CD4-positive, alpha-beta T cell (primary cell): ENCODE measurements around the gene SETD6. TPM values are rescaled to one million over a fixed set of nuclear protein-coding genes. Genes with fewer than 3 reads are reported as not detected.

Experiments used
- ATAC-seq: fragments of 200-7000 bp; cut with Tn5 transposase; one replicate; pipeline ENCODE4 v1.10.0; 2022; ENCODE audit warnings: mild to moderate bottlenecking; ENCODE audit not compliant: poor library complexity
- CTCF ChIA-PET: fragments of 350-600 bp; sonication (Branson Sonifier 250); formaldehyde crosslinking; loops from one replicate; lab custom pipeline; 2021; ENCODE audit warnings: antibody characterized with exemption, inconsistent platforms; lab: Charles Lee
- POLR2A ChIA-PET: fragments of 350-600 bp; sonication (Branson Sonifier 250); formaldehyde crosslinking; loops from one replicate; lab custom pipeline; 2021; ENCODE audit warnings: antibody characterized with exemption, inconsistent platforms; lab: Charles Lee
- DNase-seq, 14 experiments: peaks; one replicate each; pipeline ENCODE4 v3.0.0-alpha.2; 2013 to 2020; ENCODE audit warnings: mixed read lengths in 2 of 14
- H3K27ac ChIP-seq, 2 donors: one replicate each; pipeline versions ENCODE4 v1.5.1 to v1.7.0; 2013; ENCODE audit warnings: low read length in 2 of 2, low read depth in 1 of 2, mild to moderate bottlenecking in 1 of 2
- H3K27me3 ChIP-seq, 2 experiments: 1 replicate in 1 of 2; 2 replicates in 1 of 2; pipeline versions ENCODE4 v1.6.1 to v1.7.0; 2013; ENCODE audit warnings: low read length in 2 of 2, control low read depth in 1 of 2, mild to moderate bottlenecking in 1 of 2, moderate library complexity in 1 of 2; ENCODE audit not compliant: insufficient read depth in 2 of 2, control insufficient read depth in 1 of 2
- H3K36me3 ChIP-seq: one replicate; pipeline ENCODE4 v1.6.1; 2013; ENCODE audit warnings: low read length, control low read depth; ENCODE audit not compliant: insufficient read depth
- H3K4me1 ChIP-seq: one replicate; pipeline ENCODE4 v1.6.1; 2013; ENCODE audit warnings: low read length, control low read depth; ENCODE audit not compliant: insufficient read depth
- H3K4me3 ChIP-seq: one replicate; pipeline ENCODE4 v1.5.1; 2013; ENCODE audit warnings: mild to moderate bottlenecking, low read length, moderate library complexity
- H3K9me3 ChIP-seq, 2 experiments: 1 replicate in 1 of 2; 2 replicates in 1 of 2; pipeline versions ENCODE4 v1.6.1 to v1.7.0; 2013; ENCODE audit warnings: low read length in 2 of 2, mild to moderate bottlenecking in 2 of 2, control low read depth in 1 of 2, moderate library complexity in 1 of 2; ENCODE audit not compliant: control insufficient read depth in 1 of 2, insufficient read depth in 1 of 2
- H3K27ac Mint-ChIP-seq: one replicate; pipeline ENCODE4 v1.8.0; 2020; ENCODE audit warnings: mixed read lengths
- H3K27me3 Mint-ChIP-seq: one replicate; pipeline ENCODE4 v1.8.0; 2021; ENCODE audit warnings: mixed read lengths
- H3K36me3 Mint-ChIP-seq: one replicate; pipeline ENCODE4 v1.8.0; 2021; ENCODE audit warnings: low read depth, mixed read lengths
- H3K4me1 Mint-ChIP-seq: one replicate; pipeline ENCODE4 v1.8.0; 2021; ENCODE audit warnings: low read depth, mixed read lengths
- H3K4me3 Mint-ChIP-seq: one replicate; pipeline ENCODE4 v1.8.0; 2020; ENCODE audit warnings: mild to moderate bottlenecking, mixed read lengths
- H3K9me3 Mint-ChIP-seq: one replicate; pipeline ENCODE4 v1.8.0; 2020; ENCODE audit warnings: mixed read lengths
- CTCF ChIP-seq: fragments of 200-600 bp; IDR thresholded peaks from one replicate; pipeline ENCODE4 v1.8.0; 2022; ENCODE audit warnings: antibody characterized with exemption, mild to moderate bottlenecking
- intact Hi-C, 2 experiments: fragments of 100-400 bp; cut with DNase I in 1 of 2; cut with micrococcal nuclease in 1 of 2; formaldehyde crosslinking; loops; one replicate each; pipeline versions ENCODE4 v1.15.1 to v1.9.0; 2023 to 2025; cut with DNase I, micrococcal nuclease
- total RNA-seq, 174 experiments: library from RNA in 2 of 174; stranded (reverse) in 2 of 174; gene quantifications; one replicate each; pipeline ENCODE4 v1.2.3 and lab custom pipeline; 2021 to 2026

Gene SETD6
- total RNA-seq, 2 experiments from 2014 or later = 21.9 to 25.5 TPM

GRCh38 chr16:58537124-58537906 lies 22.0 kb downstream of the SETD6 start:
- no peak overlapping the region for H3K27ac ChIP-seq
- POLR2A ChIA-PET = interaction anchor here (0.7 kb wide), 1 partner anchor 90 kb away, joined by 3 read pairs; no protein-coding TSS in a partner anchor
- H3K27ac Mint-ChIP-seq = no peak overlapping the region

DNA sequence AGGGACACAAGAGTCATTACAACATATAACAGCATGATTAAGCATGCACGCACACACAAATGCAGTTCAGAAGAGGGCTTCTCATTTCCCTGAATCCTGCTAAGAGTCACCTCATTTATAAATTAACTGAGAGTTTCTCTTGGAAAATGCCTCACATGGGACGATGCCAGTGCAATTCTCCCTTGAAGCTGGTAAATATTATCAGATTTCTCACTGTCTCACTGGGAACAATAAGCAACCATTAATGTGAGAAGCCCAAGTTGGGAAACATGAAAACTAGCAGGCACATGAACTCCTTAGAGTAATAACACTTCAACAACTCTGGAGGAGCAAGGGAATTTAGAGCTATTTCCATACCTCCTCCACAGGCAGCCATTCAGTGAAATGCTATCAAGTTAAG lies 26.4 kb downstream of the SETD6 start:
- no peak for DNase-seq
- Mint-ChIP-seq H3K27me3 (no peaks in the 10 kb centered on the region), H3K36me3 (peaks cover 96% of the 10 kb centered on the region), H3K4me3 (no peak overlapping the region), H3K4me1 (no peaks in the 10 kb centered on the region), H3K9me3 (no peaks in the 10 kb centered on the region), H3K27ac (no peak overlapping the region)
- Histone ChIP-seq H3K27me3 (no peaks in the 10 kb centered on the region), H3K27ac (no peak overlapping the region), H3K4me3 (no peak overlapping the region), H3K36me3 (peaks cover 98% of the 10 kb centered on the region), H3K9me3 (no peaks in the 10 kb centered on the region), H3K4me1 (no peaks in the 10 kb centered on the region)
- ChIA-PET POLR2A (no interaction called here), CTCF (no interaction called here)
- intact Hi-C loops = no loop called here
- TF ChIP-seq CTCF = no peak
- no peak for ATAC-seq

More at GRCh38 chr16:58537124-58537906, 22.0 kb downstream of the SETD6 start:
- DNase-seq = peak in 1 of 14 experiments; percentile 2
- ATAC-seq = no peak
- intact Hi-C loops = no loop called here
- Mint-ChIP-seq H3K4me3 (no peak overlapping the region), H3K4me1 (no peaks in the 10 kb centered on the region), H3K9me3 (no peaks in the 10 kb centered on the region), H3K36me3 (peaks cover 95% of the 10 kb centered on the region), H3K27me3 (no peaks in the 10 kb centered on the region)
- H3K27me3 ChIP-seq = no peaks in the 10 kb centered on the region
- CTCF ChIA-PET = no interaction called here
- H3K36me3 ChIP-seq = peaks cover 97% of the 10 kb centered on the region
- no peaks in the 10 kb centered on the region for H3K4me1 ChIP-seq
- no peak for TF ChIP-seq CTCF
- H3K4me3 ChIP-seq = no peak overlapping the region
- H3K9me3 ChIP-seq = no peaks in the 10 kb centered on the region

DNA sequence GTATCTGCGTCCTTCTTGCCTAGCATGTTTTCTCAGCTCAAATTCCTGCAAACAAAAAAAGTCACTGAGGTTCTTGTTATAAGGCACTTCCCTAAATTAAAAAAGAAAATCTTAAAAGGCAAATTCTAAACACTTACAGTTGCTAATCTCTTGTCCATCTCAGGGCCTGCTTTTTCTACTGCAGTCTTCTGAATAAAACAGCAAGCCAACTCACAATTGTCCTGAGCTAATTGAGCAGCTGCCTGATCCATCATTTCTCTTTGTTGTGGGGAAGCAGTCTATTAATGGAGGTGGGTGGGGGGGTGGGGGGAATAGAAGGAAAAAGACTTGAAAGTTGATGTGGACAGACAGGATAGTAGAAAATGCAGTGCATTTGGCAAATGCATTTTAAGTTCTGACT lies 27.0 kb downstream of the SETD6 start:
- ATAC-seq = no peak
- H3K36me3 ChIP-seq = peaks cover 98% of the 10 kb centered on the region
- H3K4me1 Mint-ChIP-seq = no peaks in the 10 kb centered on the region
- no peak for DNase-seq
- no peaks in the 10 kb centered on the region for H3K9me3 ChIP-seq
- peaks cover 96% of the 10 kb centered on the region for H3K36me3 Mint-ChIP-seq
- H3K4me3 Mint-ChIP-seq = no peak overlapping the region
- H3K27me3 ChIP-seq = no peaks in the 10 kb centered on the region
- intact Hi-C loops = no loop called here
- no peak for TF ChIP-seq CTCF
- ChIA-PET POLR2A (no interaction called here), CTCF (no interaction called here)
- H3K9me3 Mint-ChIP-seq = no peaks in the 10 kb centered on the region
- H3K27ac ChIP-seq = no peak overlapping the region
- no peak overlapping the region for H3K4me3 ChIP-seq
- H3K27me3 Mint-ChIP-seq = no peaks in the 10 kb centered on the region
- no peak overlapping the region for H3K27ac Mint-ChIP-seq
- H3K4me1 ChIP-seq = no peaks in the 10 kb centered on the region
